CD4-positive, alpha-beta T cell treated with Interleukin-21 for 1 hour (primary cell): ENCODE data around the gene POLR1G.

Source experiments
- DNase-seq: peaks from one replicate; pipeline ENCODE4 v3.0.0-alpha.2; 2020

Gene POLR1G

DNA sequence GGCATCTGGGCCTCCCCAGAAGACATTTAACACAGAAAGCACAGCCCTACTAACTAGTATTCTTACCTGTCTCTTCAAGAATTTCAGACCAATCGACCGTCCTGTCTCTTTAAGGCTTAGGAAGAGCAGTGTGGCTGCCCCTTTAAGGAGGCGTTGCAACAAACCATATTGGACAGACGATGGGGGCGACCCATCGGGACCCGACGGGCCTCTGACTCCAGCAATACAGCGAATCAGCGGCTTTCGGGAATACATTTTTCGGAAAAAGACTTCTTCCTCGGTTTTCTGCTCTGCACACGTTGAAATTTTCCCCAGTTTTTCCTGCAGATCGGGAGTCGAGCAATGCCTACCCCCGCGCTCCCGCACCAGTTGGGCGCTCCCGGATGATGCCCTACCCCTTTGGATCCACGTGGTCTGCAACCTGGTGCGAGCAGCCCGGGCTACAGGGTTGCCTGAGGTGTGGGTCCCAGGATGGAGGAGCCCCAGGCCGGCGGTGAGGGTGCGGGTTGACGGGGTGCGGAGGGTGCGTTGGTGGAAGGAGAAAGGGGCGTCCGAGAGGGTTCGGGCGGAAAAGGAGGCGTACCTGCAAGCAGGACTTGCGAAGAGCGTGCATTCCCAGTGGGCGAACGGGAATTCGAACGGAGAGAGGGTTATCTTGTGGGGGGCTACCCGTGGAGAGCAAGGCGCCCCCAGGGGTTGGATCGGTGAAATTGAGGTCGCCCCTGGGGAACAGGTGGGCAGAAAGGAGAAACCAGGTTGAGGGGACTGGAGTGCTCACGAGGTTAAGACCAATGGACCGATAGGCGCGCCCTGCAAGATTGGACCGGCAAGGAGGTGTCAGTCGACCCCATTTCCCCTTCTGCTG is at the start of gene POLR1G:
Gene POLR1G, plus strand, starts transcription at position 419 of the 865 bp plus-strand sequence. Its CDS starts 53 bp downstream, at position 472.
- peak; percentile 84 for DNase-seq

GRCh38 chr19:45356760-45357444 is 49.5 kb upstream of the POLR1G start:
- DNase-seq, result no peak

DNA sequence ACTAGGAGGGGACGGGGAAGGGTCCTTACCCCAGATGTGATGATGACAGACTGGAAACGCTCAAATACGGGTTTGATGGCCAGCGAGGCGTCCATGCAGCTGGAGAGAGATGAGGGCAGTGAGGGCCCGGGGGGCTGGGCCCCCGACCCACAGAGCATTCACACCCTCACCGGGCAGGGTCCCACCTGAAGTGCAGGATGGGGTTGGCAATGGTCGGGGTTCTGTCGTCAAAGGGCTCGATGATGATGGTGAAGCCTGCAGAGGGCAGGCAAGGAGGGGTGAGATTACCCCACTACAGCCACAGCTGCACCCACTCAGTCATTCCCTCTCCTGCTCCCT is 49.0 kb upstream of the POLR1G start:
- DNase-seq, result no peak

DNA sequence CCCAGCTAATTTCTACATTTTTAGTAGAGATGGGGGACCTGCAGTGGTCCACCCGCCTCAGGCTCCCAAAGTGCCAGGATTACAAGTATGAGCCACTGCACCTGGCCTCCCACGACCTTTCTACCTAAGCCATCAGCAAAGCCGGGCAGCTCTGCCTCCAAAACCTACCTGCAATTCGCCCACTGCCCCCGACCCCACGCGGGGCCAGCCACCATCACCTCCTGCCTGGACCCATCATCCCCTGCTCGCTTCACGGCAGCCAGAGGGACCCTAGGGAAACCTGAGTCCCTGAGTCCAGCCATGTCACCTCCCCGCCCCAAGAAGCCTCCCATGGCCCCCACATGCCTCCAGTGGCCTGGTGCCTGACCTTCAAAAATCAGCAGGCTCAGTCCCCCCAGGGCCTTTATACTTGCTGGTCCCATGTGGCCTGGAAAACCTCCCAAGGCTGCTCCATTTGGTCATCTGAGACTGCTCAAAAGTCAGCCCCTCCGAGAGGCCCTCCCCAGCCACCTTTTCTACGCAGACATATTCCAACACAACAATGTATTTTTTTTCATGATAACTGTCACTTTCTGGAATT is 48.1 kb upstream of the POLR1G start:
- no peak for DNase-seq

DNA sequence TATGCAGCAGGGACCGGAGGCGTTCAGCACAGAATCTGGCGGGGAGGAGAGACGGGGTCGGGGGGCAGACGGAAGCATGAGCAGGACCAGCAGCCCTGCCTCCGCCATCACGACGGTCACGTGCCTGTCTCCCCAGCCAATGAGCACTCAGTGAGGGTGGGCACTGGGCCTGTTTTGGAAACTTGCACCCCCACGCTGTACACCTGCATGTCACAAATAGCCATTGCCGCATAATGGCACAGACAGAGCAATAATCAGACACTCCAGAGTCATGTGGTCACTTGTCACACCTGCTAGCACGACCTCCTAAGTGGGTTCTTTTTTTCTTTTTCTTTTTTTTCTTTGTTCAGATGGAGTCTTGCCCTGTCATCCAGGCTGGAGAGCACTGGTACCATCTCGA is 44.8 kb upstream of the POLR1G start:
- no peak for DNase-seq

DNA sequence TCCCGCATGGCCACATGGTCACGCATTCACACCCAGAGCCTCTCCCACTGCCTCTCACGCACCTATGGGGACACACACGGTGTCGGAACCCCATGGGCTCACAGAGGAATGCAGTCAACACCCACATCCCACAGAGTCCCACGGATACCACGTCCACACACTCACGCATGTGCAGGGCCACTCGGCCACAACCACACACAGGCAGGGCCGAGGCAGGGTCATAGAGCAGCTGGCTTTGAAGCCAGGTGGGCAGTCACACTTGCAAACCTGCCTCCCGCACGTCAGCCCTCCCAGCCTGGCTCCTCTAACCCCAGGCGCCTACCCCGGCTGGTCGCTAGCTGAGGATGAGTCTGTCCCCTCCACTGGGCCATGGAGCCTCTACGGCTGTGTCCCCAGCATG is 44.2 kb upstream of the POLR1G start:
- DNase-seq, result no peak

- no peak for DNase-seq
Measured at GRCh38 chr19:45363861-45364459, 42.5 kb upstream of the POLR1G start.

DNA sequence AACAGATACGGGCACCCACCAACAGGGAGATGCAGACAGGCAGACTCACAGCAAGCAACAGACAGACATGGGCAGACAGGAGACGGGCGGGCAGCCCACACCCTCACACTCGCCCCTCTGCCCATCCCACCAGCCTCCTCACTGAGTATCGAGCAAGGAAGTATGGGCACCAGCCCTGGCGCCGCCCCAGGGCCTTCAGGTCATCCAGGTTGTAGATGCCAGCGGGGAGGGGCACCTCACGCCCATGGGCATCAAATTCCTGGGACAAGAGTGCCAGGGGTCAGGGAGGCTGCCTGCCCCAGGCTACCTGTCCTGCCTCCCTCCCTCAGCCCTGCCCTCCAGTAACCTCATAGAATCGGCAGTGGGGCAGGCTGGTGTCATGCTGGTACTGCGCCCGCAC is 41.7 kb upstream of the POLR1G start:
- DNase-seq, result no peak

GRCh38 chr19:45368127-45368526 is 38.3 kb upstream of the POLR1G start:
- no peak for DNase-seq

- DNase-seq, result no peak
Measured at GRCh38 chr19:45368737-45369340, 37.6 kb upstream of the POLR1G start.

DNA sequence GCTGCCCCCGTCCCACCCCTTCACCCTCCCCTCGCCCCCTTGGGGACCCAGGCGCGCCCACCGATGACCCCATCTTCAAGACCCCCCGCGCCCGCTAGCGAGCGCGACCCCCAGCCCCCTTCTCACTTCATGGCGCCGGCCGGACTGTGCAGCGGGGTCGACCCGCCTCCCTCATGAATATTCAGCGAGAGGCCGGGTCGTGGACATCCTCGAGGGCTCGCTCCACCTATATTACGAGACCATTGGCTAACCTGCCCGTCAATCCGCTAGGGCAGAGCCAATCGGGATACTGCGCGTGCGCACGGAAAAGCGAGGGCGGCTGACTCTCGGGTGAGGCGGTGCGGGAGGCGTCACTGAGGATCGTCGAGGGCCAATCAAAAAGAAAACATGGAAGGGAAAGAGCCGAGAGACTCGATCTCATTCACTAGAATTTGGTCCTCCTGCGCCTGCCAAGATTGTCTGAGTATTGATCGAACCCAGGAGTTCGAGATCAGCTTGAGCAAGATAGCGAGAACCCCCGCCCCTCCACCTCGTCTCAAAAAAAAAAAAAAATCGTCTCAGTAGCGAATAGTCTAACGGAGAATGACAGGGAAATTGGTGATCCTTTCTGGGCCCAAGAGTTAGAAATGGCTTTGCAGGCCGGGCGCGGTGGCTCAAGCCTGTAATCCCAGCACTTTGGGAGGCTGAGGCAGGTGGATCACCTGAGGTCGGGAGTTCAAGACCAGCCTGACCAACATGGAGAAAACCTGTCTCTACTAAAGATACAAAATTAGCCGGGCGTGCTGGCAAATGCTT is 35.8 kb upstream of the POLR1G start, which contains the start of gene ERCC2:
Gene ERCC2, minus strand, starts transcription at position 164 of the 795 bp plus-strand sequence. Its CDS starts 33 bp downstream, at position 131.
- peak; percentile 100 for DNase-seq

GRCh38 chr19:45376045-45376724 is 30.3 kb upstream of the POLR1G start:
- no peak for DNase-seq

DNA sequence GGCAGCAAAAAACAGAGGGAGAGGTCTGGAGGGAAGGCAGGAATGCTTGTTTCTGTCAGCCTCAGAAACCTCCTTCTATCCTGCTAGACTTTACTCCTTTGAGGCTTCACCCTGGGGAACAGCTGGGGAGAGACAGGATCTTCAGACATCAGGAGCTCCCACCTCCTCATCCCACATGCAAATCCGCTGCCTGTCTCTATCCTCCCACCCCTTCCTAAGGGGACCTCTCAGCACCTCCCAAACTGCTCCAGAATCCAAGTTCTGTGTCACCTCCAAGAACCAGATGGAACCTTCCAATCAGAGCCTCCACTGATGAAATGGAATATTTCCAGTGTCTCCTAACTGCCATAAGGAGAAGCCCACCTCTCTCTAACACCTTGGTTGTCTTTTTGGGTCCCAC is 26.3 kb upstream of the POLR1G start:
- DNase-seq, result no peak

DNA sequence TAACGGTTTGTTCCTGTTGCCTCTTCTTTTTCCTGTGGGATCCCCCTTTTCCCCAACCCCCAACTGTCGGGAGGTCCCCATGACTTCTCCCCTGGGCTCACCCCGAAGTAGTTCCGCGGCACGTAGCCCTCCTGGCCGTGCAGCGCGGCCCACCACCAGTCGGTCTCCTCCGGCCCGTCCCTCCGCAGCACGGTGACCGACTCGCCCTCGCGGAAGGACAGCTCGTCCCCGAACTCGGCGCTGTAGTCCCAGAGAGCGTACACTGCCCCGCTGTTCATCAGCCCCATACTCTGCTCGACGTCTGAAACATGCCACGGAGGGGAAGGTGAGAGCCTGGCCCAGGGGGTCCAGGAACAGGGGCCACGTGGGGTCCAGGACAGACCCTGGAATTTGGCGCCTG is 24.0 kb upstream of the POLR1G start:
- DNase-seq, result no peak

- no peak for DNase-seq
Measured at GRCh38 chr19:45385392-45386221, 20.8 kb upstream of the POLR1G start.

DNA sequence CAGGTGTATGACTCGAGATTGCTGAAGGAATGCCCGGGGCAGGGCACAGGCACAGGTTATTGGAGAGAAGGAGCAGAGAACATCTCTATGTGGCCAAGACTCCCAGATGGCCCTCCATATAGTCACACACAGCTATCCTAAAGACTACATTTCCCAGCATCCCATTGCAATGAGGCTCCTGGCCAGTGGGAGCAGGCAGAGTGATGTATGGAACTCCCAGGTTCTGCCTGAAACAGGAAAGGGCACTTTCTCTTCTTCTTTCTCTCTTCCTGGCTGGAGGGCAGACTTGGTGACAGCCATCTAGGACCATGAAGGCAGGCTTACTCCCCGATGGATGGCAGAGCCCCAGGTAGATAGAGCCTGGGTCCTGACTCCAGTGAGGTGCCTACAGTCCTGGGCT is 15.1 kb upstream of the POLR1G start:
- no peak for DNase-seq

DNA sequence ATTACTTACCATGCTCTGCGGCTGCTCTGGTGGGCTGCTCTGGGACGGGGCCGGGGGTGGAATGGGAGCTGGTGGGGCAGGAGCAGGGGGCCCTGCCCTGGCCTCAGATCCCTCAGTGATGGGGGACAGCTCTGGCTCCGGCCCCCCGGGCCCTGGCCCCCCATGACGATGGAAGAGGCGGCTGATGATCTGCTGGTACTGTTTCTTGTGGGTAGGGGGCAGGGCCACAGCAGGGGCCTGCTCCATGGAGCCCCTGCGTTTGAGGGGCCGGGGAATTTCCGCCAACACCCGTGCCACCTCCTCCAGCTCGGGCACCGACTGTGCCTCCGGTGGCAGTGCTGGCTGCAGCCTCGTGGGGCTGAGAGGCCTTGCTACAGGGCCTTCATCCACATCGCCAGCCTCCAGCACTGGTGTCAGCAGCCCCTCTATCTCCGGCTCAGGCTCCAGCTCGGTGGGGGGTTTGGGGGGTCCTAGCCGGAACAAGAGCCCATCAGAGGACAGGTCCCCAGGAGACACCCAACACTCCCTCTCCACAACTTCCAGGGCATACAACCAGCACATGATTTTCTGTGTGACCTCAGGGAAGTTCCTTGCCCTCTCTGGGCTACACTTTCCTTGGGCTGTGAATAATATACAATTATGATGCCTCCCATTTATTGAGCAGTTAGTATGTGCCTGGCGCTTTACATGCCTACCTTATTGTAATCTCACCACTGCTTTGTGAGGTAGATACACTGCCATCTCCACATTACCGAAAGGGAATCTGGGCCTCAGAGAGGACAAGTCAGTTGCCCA is 14.4 kb upstream of the POLR1G start:
- no peak for DNase-seq

DNA sequence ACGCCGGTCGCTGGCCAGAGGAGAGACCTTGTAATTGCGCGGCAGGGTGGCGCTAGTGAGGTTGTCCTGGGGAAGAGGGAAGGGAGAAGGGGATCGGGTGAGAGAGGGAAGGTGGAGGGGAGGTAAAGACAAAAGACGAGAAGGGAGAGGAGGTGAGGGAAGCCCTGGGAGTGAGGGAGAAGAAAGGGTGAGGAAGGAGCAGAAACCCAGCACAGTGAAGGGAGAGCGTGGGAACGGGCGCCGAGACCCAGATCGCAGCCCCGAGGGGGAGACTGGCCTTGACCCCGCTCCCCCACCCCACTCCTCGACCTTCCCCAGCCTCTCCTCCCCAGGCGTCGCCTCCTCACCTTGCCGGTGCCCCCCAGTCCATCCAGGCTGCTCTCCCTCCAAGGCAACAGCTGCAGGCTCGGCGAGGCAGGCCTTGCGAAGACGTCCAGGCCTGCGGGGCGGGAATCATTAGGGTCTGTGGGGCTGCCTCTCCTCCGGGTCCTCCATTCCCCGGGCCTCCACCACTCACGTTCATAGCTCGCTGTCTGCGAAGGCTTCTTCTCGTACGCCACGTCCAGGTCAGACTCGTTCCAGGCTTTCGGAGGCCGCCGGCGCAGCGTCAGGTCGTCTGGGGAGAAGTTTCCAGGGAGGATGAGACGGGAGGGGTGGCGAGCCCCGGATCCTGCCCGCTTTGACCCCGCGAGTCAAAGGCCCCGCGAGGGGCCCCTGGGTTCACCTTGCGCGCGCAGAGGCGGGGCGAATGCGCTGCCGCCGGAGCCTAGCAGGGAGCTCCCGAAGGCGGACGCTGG is 10.4 kb upstream of the POLR1G start:
- DNase-seq, result no peak

DNA sequence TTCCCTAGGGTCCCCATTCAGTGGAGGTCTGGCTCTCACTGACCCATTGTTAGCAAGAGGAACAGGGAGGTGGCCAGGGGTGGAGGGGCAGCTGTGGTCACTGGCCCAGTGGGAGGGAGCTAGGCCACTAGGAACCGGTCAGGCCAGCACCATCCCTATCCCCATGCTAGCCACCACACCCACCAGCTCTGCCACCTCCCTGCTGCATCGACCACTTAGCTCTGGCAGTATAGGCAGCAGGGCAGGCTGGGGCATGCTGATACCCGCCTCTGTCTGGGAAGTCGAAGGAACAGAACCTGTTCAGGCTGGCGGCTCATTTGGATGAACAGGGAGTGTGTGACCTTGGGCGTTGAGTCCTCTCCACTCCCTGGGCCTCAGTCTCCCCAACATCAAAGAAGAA is 6.3 kb upstream of the POLR1G start:
- DNase-seq, result no peak
